Transverse colon (tissue), 4 donors: Measurements from ENCODE around the gene ZFP42.

Experiments used
- CTCF ChIP-seq, 5 experiments: fragments of 200-600 bp in 3 of 5; fragments of 450-650 bp in 2 of 5; sonication (generic) in 3 of 5; IDR thresholded peaks; 1 replicate in 2 of 5; 2 replicates in 3 of 5; pipeline ENCODE4 v1.5.1; 2016 to 2017; ENCODE audit warnings: antibody characterized with exemption in 5 of 5, inconsistent platforms in 3 of 5, mild to moderate bottlenecking in 2 of 5, moderate library complexity in 1 of 5
- POLR2AphosphoS5 ChIP-seq, 3 donors: sonication (generic); formaldehyde crosslinking; IDR thresholded peaks; one replicate each; pipeline ENCODE4 v1.6.1; 2016; ENCODE audit warnings: antibody characterized with exemption in 3 of 3

- TF ChIP-seq CTCF (IDR thresholded peaks at IDR 0.05) (no peak), POLR2AphosphoS5 (IDR thresholded peaks at IDR 0.05) (no peak)
Observed at GRCh38 chr4:187972135-187972534, 23.4 kb upstream of the ZFP42 start.
